Ecto neural progenitor cell (in vitro differentiated cells): ENCODE data around the gene TNPO1.

ENCODE experiments used
- DNase-seq: peaks from one replicate; pipeline ENCODE4 v3.0.0-alpha.2; 2018; ENCODE audit warnings: low spot score

Gene TNPO1

DNA sequence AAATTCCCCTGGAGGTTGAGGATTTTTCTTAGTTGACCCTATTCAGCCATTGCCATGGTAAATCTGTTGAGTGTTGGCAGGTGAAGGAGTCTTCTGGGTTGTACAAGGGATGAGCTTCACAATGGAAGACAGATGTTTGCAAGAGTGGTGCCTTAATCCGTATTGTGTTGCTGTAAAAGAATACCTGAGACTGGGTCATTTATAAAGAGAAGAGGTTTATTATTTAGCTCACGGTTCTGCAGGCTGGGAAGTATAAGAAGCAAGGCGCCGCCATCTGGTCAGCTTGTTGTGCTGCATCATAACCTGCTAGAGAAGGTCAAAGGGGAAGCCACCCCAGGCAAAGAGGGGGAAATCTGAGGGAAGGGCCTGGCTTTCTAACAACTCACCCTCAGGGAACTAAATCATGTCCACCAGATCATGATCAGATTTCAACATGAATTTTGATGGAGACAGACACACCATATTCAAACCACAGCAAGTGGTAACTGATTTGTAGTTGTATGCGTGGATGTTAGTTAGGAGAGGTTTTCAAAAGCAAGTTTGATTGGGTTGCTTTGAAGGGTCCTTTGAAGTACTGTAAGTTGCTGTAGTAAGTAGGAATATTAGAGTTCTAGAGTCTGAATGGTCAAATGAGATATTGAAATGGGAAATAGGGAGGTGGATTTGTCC, 2.5 kb downstream of the TNPO1 start:
- DNase-seq: peak; percentile 80

DNA sequence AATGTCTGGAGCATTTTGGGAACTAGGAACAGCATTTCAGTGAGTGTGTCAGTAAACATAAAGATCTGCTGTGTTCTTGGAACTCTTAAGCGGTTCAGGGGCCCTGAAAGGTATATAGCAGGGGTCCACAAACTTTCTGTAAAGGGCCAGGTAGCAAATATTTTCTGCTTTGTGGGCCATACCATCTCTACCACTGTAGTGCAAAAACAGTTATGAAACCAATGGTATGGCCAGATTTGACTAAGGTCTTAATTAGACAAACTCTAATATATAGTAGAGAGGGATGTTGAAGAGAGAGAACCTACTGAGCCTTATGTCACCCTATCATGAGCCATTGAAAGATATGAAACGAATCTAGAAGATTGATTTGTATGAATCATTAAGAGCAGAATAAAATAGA, 5.3 kb downstream of the TNPO1 start:
- no peak for DNase-seq

DNA sequence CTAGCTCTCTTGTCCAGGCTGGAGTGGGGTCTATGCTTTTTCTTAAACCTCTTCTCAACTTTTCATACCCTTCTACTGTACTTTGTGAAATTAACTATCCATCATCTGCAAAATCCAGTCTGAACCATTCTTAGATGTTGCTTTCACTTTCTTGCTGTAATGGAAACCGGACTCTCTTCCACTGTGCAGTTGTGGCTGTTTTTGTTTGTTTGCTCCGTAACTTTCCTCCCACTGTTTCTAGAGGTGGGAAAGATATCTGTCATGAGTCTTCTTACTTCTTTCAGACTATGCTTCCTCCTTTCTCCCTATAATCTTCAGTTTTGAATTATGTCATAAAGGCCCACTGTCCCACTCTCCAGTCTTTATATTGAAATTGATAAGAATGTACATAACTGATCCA, 6.5 kb downstream of the TNPO1 start:
- DNase-seq: no peak

DNA sequence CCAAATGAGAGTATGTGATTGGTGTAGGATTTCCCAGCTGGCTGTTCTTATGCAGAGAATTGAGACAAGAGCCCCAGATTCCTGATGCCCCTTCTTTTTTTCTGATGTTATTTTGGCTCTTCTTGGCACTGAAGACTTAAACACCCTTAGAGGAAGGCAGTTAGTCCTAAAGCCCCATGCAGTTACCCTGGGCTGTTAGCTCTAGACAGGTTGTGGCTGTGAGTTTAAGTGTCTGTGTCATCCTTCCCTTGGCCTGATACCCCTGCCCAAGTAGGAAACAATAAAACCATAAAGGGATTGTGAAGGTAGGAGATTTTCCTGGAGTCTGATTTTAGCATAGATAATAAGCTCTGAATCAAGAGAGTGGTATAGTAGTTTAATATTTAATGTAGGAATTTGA, 13.2 kb downstream of the TNPO1 start:
- no peak for DNase-seq

DNA sequence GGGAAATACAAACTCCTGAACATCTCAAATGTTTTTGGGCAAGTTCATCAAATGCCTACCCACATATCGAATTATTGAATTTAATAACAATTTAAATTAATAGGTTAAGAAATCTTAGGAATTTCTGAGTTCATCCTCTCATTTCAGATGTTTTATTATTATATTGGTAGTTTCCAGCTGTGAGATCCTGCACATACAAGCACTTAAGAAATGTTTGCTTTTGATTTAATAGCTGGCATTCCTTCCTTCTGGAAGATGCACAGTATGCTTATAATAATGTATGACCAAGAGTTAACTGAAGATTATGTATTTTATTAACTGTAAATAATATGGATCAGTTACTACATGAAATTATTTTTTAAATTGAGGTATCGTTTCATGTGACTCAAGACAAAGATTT, 13.9 kb downstream of the TNPO1 start:
- no peak for DNase-seq

DNA sequence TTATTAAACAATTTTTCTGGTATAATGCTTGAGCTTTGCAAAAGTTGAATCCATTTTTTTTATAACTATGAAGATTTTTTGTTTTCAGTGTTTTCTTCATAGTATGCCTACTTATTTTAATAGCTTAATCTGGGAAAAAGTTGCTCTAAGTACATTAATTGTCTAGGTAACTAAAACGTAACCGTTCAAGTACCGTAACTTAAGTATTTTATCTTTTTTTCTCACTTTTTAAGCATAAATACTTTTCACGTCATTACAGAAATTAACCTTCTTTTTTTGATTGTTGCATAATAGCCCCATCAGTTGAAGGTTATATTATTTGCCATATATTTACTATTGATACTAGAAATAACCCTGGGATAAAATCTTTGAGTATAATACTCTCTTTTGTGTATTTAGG, 15.2 kb downstream of the TNPO1 start:
- DNase-seq: no peak

DNA sequence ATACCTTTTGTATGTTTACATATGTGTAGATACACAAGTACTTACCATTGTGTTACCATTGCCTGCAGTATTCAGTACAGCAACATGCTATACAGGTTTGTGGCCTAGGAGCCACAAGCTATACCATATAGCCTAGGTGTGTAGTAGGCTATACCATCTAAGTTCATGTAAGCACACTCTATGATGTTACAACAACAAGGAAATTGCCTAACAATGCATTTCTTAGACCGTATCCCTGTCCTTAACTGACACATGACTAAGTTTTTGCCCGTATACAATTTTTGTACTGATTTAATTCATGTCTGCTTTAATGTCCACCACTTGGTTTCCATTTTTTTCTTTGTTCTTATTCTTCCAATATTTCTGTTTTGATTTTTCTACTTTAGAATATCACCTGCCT, 18.5 kb downstream of the TNPO1 start:
- DNase-seq: no peak

DNA sequence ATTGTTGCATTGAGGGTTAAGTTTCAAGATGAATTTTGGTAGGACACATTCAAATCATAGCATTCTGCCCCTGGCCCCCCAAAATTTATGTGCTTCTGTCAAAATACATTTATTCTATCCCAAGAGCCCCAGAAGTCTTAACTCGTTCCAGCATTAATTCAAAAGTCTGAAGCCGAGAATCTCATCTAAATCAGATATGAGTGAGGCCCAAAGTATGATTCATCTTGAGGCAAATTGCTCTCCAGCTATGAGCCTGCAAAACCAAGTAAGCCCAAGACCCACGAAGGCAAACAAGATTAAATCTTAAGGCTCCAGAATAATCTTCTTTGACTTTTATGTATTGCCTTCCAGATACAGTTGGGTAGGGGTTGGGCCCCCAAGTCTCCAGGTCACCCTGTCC, 19.2 kb downstream of the TNPO1 start:
- DNase-seq: no peak

DNA sequence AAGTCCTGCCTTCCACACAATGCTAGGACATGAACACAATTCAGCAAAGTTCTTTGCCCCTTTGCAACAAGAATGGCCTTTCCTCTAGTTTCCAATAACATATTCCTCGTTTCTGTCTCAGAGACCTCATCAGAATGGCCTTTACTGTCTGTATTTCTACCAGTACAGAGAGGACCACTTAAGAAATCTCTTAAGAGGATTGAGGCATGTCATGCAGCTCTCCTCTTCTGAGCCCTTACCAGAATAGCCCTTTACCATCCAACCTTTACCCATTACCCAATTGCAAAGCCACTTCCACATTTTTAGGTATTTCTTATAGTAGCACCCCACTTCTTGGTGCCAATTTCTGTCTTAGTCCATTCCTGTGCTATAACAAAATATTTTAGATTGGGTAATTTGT, 20.3 kb downstream of the TNPO1 start:
- DNase-seq: no peak

DNA sequence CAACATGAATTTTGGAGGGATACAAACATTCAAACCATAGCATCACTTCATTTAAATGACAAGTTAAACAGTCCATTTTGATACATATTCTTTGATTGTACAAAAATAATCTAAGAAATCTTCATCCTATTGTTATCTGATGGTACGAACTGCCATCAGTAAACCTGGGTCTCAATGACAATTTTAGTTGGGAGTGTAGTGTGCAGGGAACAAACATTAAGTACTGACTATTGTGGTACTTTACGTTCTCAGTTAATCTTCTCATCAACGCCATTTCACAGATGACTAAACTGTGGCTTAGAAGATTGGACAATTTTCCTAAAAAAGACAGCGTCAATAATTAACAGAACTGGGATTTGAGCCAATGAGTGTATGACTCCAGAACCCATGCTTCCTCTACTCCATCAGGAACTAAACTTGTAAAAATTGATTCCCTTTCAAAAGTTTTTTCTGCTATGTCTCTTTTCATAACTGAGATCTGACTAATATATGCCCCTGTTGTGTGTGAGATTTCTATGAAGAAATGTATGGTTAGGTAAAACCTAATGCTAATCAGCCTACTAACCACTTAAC, 21.1 kb downstream of the TNPO1 start:
- DNase-seq: no peak

DNA sequence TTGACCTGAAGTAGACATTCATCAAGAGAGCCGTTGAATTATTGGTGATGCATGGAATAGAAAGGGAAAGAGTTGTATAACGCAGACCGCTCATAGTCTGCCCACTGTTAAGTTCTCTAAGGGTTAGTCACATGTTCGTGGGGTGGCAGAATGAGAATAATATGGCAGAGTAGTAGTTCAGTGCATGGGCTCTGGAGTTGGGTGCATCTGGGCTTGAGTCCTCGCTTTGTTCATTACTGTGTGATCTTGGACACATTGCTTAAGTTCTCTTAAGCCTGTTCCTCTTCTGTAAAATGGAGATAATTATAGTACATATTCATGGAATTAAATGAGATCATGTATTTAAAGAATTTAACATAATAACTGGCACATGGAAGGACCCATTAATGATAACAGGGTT, 23.6 kb downstream of the TNPO1 start:
- no peak for DNase-seq

DNA sequence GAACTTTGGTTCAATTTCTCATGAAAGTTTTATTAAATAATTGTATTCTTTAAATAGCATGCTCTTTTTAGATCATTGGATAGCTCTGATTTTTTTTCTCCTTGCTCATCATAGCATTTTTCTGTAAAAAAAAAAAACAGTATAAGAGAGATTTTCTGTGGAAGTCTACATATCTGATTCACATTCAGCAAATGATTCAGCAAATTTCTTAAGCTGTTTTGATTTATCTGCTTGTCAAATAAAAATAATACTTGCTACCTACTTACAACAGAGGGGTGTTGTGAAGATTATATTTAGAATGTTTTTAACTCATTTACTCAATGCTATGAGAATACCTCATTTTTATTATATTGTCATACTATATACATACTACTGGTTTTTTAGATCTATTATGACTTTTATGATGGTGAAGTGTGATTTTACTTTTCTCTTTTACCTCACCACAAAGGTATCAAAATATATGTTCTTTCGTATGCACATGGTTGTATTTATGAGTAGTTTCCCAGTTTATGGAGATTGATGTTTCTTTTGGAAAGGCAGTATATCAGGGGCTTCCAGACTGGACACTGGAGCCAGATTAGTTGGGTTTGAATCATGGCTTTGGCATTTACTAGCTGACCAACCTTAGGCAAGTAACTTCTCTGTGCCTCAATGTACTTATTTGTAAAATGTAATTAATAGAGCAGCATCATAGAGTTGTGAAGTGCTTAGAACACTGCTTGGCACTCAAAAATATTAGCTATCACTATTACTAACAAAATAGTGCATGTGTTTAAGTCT, 25.5 kb downstream of the TNPO1 start:
- DNase-seq: no peak

DNA sequence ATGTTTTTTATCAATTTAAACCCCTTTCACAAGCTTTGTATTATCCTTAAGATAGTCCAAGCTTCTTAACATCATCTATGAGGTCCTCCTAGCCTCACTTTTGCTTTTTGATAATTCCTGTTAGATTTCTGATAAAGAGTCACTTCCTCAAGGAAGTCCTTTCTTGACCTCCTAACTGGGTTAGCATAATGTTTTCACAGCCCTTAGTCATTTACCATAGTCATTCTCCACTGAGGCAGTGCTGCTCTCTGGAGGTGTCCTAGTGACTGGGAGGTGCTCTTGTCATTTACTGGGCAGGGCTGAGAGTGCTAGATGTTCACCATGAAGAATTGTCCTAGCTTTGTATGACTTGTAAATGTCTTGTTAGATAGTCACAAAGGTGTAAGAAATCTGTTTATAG, 26.4 kb downstream of the TNPO1 start:
- no peak for DNase-seq

DNA sequence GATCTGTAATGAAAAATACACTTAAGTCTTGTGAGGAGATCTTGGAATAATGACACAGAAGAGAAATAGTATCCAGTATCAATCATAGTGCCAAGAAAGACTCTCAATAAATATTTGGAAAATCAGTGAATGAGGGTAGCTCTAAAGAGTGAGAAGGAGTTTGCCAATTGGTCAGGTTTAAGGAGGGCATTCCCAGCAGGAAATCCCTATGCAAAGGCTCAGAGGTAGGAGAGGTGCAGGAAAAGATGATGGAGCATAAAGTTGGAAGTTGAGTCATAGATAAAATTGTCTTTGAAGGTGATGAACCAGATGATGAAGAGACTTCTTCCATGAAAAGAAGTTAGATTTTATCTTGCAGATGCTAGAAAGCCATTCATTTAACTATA, 27.8 kb downstream of the TNPO1 start:
- DNase-seq: no peak

DNA sequence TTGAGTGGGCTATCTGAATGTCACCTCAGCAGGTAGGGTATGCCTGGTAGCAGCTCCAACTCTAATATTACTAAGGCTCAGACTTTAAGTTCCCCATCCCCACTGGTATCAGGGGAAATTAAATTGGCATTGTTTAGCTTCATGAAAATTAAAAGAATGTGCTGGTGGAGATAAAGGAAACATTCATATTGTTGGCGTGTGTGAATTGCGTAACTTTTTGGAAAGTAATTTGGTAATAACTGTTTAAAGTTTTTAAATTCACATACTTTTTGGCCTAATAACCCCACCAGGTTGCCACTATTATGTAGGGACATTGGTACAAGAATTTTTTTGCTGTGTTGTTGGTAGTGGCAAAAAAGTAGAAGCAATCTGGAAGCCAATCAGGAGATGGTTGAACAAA, 29.4 kb downstream of the TNPO1 start:
- no peak for DNase-seq

DNA sequence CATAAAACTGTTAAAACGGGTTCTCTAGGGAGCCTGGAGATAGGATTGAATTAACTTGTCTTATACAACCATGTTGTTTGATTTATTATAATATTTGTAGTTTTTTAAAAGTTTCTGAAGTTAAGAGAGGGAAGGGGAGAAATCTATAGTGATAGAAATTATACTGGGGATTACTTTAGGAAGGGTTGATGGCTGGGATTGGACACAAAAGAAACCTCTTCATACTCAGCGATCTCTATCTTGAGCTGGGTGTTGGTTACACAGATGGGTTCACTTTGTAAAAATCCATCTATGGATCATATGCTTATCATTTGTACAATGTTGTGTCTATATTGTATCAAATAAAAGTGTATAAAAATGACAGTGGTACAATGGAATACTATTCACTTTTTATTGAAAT, 30.0 kb downstream of the TNPO1 start:
- DNase-seq: no peak

DNA sequence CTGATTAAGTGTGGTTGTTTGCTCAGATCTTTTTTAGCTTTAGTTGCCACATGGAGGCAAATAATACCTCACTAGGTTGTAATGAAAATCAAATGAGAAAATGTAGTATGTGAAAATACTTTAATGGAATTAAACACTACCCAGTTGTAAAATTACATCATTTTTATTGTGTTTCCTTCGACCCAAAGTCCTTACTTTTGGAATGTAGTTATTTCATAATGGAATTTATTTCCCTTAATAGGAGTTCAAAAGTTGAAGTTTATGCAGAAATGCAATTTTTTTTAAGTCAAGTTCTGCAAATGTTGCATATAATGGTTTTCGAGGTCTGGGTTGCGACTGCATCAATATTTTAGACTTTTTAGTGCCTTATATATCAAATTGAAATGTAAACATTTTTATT, 31.0 kb downstream of the TNPO1 start:
- no peak for DNase-seq

DNA sequence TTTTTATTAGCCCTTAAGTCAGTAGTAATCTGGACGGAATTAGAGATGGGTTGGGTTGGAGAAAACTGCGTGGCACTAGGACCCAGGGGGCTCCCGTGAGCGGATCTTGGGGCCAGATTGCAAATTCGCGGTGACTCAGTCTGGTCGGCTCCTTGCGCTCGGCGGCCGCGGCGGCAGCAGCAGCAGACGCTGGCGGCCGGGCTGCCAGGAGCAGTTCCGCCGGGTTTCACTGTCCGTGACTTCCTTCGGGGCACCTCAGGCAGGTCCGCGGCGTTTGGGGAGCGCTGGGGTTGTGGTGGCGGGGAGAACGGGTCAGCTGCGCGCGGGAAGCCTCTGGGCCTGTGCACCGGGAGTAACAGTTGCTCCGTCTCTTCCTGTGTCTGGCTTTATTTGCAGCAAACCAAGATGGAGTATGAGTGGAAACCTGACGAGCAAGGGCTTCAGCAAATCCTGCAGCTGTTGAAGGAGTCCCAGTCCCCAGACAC, 31.6 kb downstream of the TNPO1 start:
- DNase-seq: peak; percentile 90

DNA sequence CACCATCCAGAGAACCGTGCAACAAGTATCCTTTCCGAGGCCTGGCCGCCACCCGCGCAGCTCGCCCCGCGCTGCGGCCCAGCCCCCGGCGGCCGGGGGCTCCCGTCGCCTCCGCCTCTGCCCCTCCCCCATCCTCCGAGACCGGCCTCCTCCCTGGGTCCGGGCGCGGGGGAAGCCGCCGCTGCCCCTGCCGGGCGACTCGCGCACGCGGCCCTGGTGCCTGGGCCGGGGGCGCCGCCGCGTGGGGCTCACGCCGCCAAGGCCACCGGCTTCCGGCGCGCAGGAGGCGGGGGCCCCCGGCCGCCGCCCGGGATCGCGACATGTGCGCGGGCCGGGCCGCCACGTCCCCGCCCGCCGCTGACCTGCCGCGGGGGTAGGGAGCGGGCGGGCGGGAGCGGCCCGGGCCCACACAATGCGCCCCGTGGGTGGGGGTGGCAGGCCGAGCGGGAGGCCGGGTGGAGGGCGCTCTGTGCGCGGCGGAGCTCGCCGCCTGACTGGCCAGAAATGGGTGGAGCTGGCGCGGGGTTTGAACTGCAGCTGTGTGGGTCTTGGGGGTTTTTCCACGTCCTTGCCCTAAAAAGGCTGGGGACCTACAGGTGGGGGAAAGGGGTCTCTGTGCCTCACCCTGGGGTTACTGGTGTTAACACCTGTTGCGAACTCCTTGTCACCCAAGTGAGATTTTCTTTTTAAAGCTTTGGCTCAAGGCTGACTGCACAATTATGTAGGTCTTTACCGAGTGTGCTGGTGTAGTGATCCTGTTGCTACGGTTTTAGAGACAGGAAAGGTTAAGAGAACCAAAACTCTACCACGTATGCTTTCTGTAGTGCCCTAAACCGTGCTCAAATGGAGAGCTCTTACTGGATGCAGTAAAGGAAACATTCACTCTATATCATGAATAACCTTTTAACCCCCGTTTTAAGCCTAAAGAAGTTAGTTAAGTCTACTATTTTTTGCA, 32.3 kb downstream of the TNPO1 start:
- peak; percentile 76 for DNase-seq

DNA sequence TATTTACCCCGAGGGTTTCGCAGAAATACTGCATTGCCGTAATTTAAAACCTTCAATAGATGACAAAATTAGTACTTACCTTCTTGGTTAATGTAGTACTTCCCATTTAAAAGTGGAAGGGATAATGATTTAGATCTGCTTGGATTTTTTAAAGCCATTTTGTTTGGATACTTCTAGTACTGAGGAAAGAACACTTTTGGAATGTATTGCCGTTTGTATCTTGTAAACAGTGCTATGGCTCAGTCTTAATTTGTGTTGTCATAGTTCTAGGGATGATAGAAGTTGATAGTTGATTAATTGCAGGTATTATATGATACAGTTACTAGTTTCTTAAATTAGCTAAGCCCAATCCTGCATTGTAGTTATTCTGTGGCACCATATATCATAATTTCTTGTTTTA, 33.1 kb downstream of the TNPO1 start:
- DNase-seq: no peak

DNA sequence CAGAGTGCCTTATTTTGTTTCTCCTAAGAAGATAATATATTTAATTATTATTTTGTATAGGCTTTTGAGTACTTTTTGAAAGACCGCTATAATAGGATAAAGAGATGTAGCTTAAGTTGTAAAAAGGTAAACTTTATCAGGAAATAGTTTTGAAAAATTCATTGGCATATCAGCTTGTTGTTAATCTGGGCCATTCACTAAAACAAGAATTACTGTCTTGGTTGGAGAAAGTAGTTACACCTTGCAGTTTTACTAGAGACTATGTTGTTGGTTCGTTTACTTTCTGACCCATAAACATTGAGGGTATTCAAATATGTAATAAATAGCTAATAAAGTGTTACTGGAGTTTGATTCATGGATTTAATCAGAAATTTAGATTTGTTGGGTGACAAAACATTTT, 33.7 kb downstream of the TNPO1 start:
- no peak for DNase-seq

DNA sequence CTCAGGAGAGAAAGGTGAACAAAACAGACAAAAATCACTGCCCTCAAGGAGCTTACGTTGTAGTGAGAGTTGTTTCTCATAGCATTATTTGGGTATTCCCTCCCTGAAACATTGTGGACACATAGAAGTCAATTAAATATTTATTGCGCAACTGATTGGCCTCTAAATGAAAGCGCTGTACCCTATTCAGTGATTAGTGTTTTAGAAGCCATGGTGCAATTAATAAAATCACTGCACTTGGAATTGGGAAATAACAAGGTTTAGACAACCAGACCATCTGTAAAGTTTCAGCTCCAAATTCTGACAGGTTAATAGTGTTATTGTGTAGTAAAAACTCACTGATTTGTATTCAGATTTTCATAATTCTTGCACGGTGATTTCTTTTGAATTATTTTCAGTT, 35.9 kb downstream of the TNPO1 start:
- DNase-seq: no peak
